IPS-18c (cell line): ENCODE data around the gene NOG.

Experiments used
- H3K4me3 ChIP-seq: 2 replicates; pipeline ENCODE4 v1.7.0; 2013; ENCODE audit warnings: low read depth, mild to moderate bottlenecking, low read length, moderate library complexity; ENCODE audit not compliant: insufficient read depth
- H3K9me3 ChIP-seq: one replicate; pipeline ENCODE4 v1.6.1; 2013; ENCODE audit warnings: mild to moderate bottlenecking, low read length, moderate library complexity; ENCODE audit not compliant: control insufficient read depth, insufficient read depth

NOG gene

GRCh38 chr17:56614522-56614921, 21.0 kb downstream of the NOG start:
- Histone ChIP-seq H3K9me3 (no peaks in the 10 kb centered on the region), H3K4me3 (no peak overlapping the region)

- Histone ChIP-seq H3K4me3 (no peak overlapping the region), H3K9me3 (no peaks in the 10 kb centered on the region)
Observed at GRCh38 chr17:56616239-56616638, 22.7 kb downstream of the NOG start.

GRCh38 chr17:56623383-56623782, 29.9 kb downstream of the NOG start:
- peaks cover 2% of the 10 kb centered on the region for H3K9me3 ChIP-seq
- no peak overlapping the region for H3K4me3 ChIP-seq

- Histone ChIP-seq H3K9me3 (peaks cover 2% of the 10 kb centered on the region), H3K4me3 (no peak overlapping the region)
Observed at GRCh38 chr17:56624309-56624708, 30.8 kb downstream of the NOG start.

GRCh38 chr17:56624912-56625311, 31.4 kb downstream of the NOG start:
- no peak overlapping the region for H3K4me3 ChIP-seq
- peaks cover 2% of the 10 kb centered on the region for H3K9me3 ChIP-seq

DNA sequence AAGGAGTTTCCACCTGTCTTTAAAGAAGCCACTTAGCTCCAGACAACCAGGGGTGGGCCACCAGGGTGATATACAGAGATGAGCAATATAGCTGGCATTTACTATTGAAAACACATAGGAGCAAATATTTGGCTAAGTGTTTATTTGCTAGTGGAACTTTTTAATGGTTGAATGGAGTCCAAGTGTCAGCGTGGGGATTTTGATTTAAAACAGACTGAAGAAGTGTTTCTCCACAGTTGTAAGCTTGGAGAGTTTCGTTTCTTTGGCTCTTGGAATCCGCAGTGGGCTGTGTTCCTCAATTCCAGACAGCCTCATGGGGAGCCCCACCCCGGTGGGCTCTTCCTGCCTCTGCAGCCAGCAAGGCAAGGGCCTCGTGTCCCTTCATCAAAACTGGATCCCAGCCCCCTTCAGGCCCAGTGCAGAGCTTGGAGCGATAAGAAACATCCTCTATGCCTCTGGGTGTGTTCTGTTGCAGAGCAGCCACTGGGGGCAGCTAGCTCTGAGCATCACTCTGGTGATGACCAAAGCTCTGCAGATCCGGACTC, 36.1 kb downstream of the NOG start:
- Histone ChIP-seq H3K9me3 (no peaks in the 10 kb centered on the region), H3K4me3 (no peak overlapping the region)

DNA sequence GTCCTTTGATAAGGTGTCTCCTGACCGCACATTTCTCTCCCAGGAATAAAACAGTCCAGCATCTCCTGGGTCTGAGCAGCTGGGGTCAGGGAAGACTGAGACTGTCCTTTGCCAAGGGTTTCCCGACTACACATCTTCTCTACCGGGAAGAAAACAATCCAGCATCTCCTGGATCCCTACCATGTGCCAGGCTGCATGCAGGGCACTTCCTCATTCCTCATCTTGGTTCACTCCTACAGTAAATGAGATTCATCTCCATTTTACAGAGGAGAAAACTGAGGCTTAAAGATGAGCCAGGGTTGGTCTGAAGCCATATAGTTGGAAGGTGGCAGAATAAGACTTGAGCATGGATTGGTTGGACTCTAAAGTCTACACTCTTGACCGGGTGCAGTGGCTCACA, 36.7 kb downstream of the NOG start:
- Histone ChIP-seq H3K9me3 (no peaks in the 10 kb centered on the region), H3K4me3 (no peak overlapping the region)

- Histone ChIP-seq H3K9me3 (no peaks in the 10 kb centered on the region), H3K4me3 (no peak overlapping the region)
Observed at GRCh38 chr17:56633681-56634080, 40.2 kb downstream of the NOG start.

DNA sequence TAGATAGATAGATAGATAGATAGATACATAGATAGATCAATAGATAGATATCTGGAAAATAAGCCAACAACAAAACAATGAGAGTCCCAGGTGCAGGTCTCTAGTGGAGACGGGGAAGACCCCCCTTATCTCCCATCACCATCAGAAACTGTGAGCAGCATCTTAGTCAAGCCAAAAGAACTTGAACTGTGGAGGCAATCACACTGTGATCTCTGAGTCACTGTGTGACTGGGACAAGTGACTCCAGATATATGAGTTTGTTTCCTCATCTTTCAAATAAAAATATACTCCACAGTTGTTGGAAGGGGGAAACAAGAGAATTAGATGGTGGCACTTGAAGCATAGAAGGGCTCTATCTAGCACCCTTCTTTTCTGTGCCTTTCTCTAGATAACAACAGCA, 42.1 kb downstream of the NOG start:
- Histone ChIP-seq H3K9me3 (no peaks in the 10 kb centered on the region), H3K4me3 (no peak overlapping the region)

- no peak overlapping the region for H3K4me3 ChIP-seq
- no peaks in the 10 kb centered on the region for H3K9me3 ChIP-seq
Observed at GRCh38 chr17:56636265-56636664, 42.8 kb downstream of the NOG start.

DNA sequence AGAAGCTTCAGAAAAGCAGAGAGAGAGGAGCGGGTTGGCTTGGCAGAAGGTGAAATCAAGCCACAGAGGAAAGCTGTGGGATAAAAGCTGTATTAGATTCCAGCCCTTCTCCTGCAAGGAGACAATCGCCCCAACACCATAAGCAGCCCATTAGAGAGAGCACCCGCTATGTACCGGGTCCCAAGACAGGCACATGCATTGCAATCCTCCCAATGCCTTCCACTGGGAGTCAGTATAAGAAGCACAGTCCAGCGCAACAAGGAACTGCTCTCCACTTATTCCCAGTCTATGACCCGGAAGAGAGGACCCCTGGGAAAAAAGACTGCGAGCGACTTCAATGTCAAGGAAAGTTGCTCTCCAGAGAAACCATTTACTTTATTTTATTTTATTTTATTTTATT, 43.8 kb downstream of the NOG start:
- H3K9me3 ChIP-seq, result no peaks in the 10 kb centered on the region
- no peak overlapping the region for H3K4me3 ChIP-seq

- no peak overlapping the region for H3K4me3 ChIP-seq
- no peaks in the 10 kb centered on the region for H3K9me3 ChIP-seq
Observed at GRCh38 chr17:56638591-56639051, 45.1 kb downstream of the NOG start.

- Histone ChIP-seq H3K9me3 (no peaks in the 10 kb centered on the region), H3K4me3 (no peak overlapping the region)
Observed at GRCh38 chr17:56639517-56639916, 46.0 kb downstream of the NOG start.

- Histone ChIP-seq H3K9me3 (no peaks in the 10 kb centered on the region), H3K4me3 (no peak overlapping the region)
Observed at GRCh38 chr17:56640116-56640515, 46.6 kb downstream of the NOG start.

- no peak overlapping the region for H3K4me3 ChIP-seq
- H3K9me3 ChIP-seq, result no peaks in the 10 kb centered on the region
Observed at GRCh38 chr17:56641373-56641772, 47.9 kb downstream of the NOG start.

DNA sequence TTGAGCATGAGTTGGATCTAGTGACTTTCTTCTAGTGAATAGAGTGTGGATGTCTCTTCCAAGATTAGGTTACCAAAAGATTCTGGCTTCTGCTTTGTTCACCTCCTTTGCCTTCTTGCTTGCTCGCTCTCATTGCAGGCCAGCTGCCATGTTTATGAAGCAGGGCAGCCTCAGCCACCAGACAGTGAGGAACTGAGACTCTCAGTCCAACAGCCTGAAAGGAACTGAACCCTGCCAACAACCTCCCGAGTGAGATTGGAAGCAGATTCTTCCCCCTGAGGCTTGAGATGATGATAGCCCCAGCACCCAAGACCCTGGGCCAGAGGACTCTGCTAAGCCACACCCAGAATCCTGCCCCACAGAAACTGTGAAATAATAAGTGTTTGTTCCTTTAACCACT, 48.4 kb downstream of the NOG start:
- H3K9me3 ChIP-seq, result no peaks in the 10 kb centered on the region
- H3K4me3 ChIP-seq, result no peak overlapping the region

GRCh38 chr17:56642424-56642823, 48.9 kb downstream of the NOG start:
- H3K4me3 ChIP-seq, result no peak overlapping the region
- no peaks in the 10 kb centered on the region for H3K9me3 ChIP-seq
